HEK293T (cell line): ENCODE measurements around the gene RABGAP1L.

Experiments used
- CTCF ChIA-PET: fragments of 350-600 bp; formaldehyde crosslinking; extraction: SDS; loops from one replicate; lab custom pipeline; 2021; ENCODE audit warnings: antibody characterized with exemption, inconsistent platforms; lab: Yijun Ruan, JAX
- POLR2A ChIA-PET: fragments of 350-600 bp; formaldehyde crosslinking; extraction: SDS; loops from one replicate; lab custom pipeline; 2020; ENCODE audit warnings: antibody characterized with exemption, inconsistent platforms; lab: Yijun Ruan, JAX
- DNase-seq: peaks from one replicate; pipeline ENCODE4 v3.0.0; 2012; ENCODE audit warnings: mixed read lengths; ENCODE audit errors: extremely low spot score
- ARNT ChIP-seq: fragments of 450-650 bp; IDR thresholded peaks from 2 replicates; pipeline ENCODE4 v1.6.1; 2017; ENCODE audit warnings: mild to moderate bottlenecking
- BHLHE40 ChIP-seq: fragments of 450-650 bp; IDR thresholded peaks from 2 replicates; pipeline ENCODE4 v1.6.1; 2016; ENCODE audit warnings: mild to moderate bottlenecking, moderate library complexity, borderline replicate concordance
- CTBP1 ChIP-seq: fragments of 450-650 bp; IDR thresholded peaks from 2 replicates; pipeline ENCODE4 v1.6.1; 2016; ENCODE audit warnings: borderline replicate concordance
- ELF4 ChIP-seq: fragments of 450-650 bp; IDR thresholded peaks from 2 replicates; pipeline ENCODE4 v1.6.1; 2017; ENCODE audit warnings: antibody characterized with exemption
- FOXA1 ChIP-seq: fragments of 450-650 bp; IDR thresholded peaks from 2 replicates; pipeline ENCODE4 v1.6.1; 2016; ENCODE audit warnings: mild to moderate bottlenecking
- FOXK2 ChIP-seq: fragments of 450-650 bp; IDR thresholded peaks from 2 replicates; pipeline ENCODE4 v1.6.1; 2016; ENCODE audit warnings: mild to moderate bottlenecking
- FOXM1 ChIP-seq: fragments of 450-650 bp; IDR thresholded peaks from 2 replicates; pipeline ENCODE4 v1.6.1; 2017; ENCODE audit warnings: mild to moderate bottlenecking, borderline replicate concordance
- HDGF ChIP-seq: fragments of 450-650 bp; IDR thresholded peaks from 2 replicates; pipeline ENCODE4 v1.6.1; 2017; ENCODE audit warnings: antibody characterized with exemption, borderline replicate concordance
- L3MBTL2 ChIP-seq: fragments of 450-650 bp; conservative IDR thresholded peaks from 2 replicates; pipeline ENCODE4 v1.6.1; 2016; ENCODE audit warnings: mild to moderate bottlenecking
- LEF1 ChIP-seq: fragments of 450-650 bp; IDR thresholded peaks from 2 replicates; pipeline ENCODE4 v1.6.1; 2017; ENCODE audit warnings: mild to moderate bottlenecking, borderline replicate concordance
- NFRKB ChIP-seq: fragments of 450-650 bp; IDR thresholded peaks from 2 replicates; pipeline ENCODE4 v1.6.1; 2016; ENCODE audit warnings: mild to moderate bottlenecking, moderate library complexity
- PKNOX1 ChIP-seq: fragments of 450-650 bp; IDR thresholded peaks from 2 replicates; pipeline ENCODE4 v1.6.1; 2016
- SP1 ChIP-seq: fragments of 450-650 bp; IDR thresholded peaks from 2 replicates; pipeline ENCODE4 v1.6.1; 2017
- SUZ12 ChIP-seq: fragments of 450-650 bp; IDR thresholded peaks from 2 replicates; pipeline ENCODE4 v1.6.1; 2016; ENCODE audit warnings: mild to moderate bottlenecking
- TARDBP ChIP-seq: fragments of 450-650 bp; IDR thresholded peaks from 2 replicates; pipeline ENCODE4 v1.6.1; 2016
- ZNF384 ChIP-seq: fragments of 450-650 bp; IDR thresholded peaks from 2 replicates; pipeline ENCODE4 v1.6.1; 2016

Gene RABGAP1L

GRCh38 chr1:174916846-174917245, 757.5 kb downstream of the RABGAP1L start:
- CTCF ChIA-PET = no interaction called here
- POLR2A ChIA-PET = no interaction called here
- DNase-seq = no peak
- TF ChIP-seq SUZ12 (no peak), LEF1 (no peak), FOXK2 (no peak), FOXM1 (no peak), ZNF384 (no peak), FOXA1 (no peak), CTBP1 (no peak), BHLHE40 (no peak), SP1 (no peak), L3MBTL2 (no peak), TARDBP (no peak)

GRCh38 chr1:174920093-174920492, 760.8 kb downstream of the RABGAP1L start:
- POLR2A ChIA-PET = no interaction called here
- CTCF ChIA-PET = no interaction called here
- DNase-seq = no peak
- TF ChIP-seq ARNT = no peak
- TF ChIP-seq CTBP1 = no peak
- no peak for TF ChIP-seq FOXM1
- TF ChIP-seq FOXK2 = no peak
- no peak for TF ChIP-seq SUZ12
- no peak for TF ChIP-seq NFRKB
- TF ChIP-seq ELF4 = no peak
- TF ChIP-seq LEF1 = no peak
- no peak for TF ChIP-seq L3MBTL2
- TF ChIP-seq BHLHE40 = no peak
- no peak for TF ChIP-seq SP1
- TF ChIP-seq TARDBP = no peak

GRCh38 chr1:174922121-174922520, 762.8 kb downstream of the RABGAP1L start:
- DNase-seq = no peak
- CTCF ChIA-PET = no interaction called here
- POLR2A ChIA-PET = no interaction called here
- TF ChIP-seq ARNT (no peak), TARDBP (no peak), ZNF384 (no peak), SP1 (no peak), SUZ12 (no peak), FOXK2 (no peak), PKNOX1 (no peak), NFRKB (no peak), CTBP1 (no peak), BHLHE40 (no peak), ELF4 (no peak), HDGF (no peak), FOXA1 (no peak), LEF1 (no peak), L3MBTL2 (no peak), FOXM1 (no peak)

- POLR2A ChIA-PET = no interaction called here
- CTCF ChIA-PET = no interaction called here
- DNase-seq = no peak
- no peak for TF ChIP-seq FOXA1
- no peak for TF ChIP-seq FOXM1
- no peak for TF ChIP-seq SP1
- TF ChIP-seq PKNOX1 = no peak
- TF ChIP-seq HDGF = no peak
- no peak for TF ChIP-seq BHLHE40
- TF ChIP-seq ARNT = no peak
- TF ChIP-seq LEF1 = no peak
These were observed 764.5 kb downstream of the RABGAP1L start for GRCh38 chr1:174923820-174924219.

GRCh38 chr1:174928541-174928940, 769.2 kb downstream of the RABGAP1L start:
- POLR2A ChIA-PET = no interaction called here
- no peak for DNase-seq
- CTCF ChIA-PET = no interaction called here
- TF ChIP-seq TARDBP = no peak
- no peak for TF ChIP-seq ZNF384
- TF ChIP-seq ARNT = no peak
- TF ChIP-seq BHLHE40 = no peak
- no peak for TF ChIP-seq NFRKB
- TF ChIP-seq SUZ12 = no peak
- TF ChIP-seq ELF4 = no peak
- no peak for TF ChIP-seq FOXA1
- TF ChIP-seq SP1 = no peak
- TF ChIP-seq FOXK2 = no peak
- no peak for TF ChIP-seq PKNOX1
- TF ChIP-seq LEF1 = no peak
- no peak for TF ChIP-seq L3MBTL2
- TF ChIP-seq HDGF = no peak
- no peak for TF ChIP-seq CTBP1

- no peak for DNase-seq
- POLR2A ChIA-PET = no interaction called here
- TF ChIP-seq NFRKB = no peak
- no peak for TF ChIP-seq FOXA1
- no peak for TF ChIP-seq FOXK2
- TF ChIP-seq BHLHE40 = no peak
- TF ChIP-seq TARDBP = no peak
- no peak for TF ChIP-seq LEF1
- no peak for TF ChIP-seq ELF4
- TF ChIP-seq SP1 = no peak
- no peak for TF ChIP-seq PKNOX1
- no peak for TF ChIP-seq FOXM1
- TF ChIP-seq L3MBTL2 = no peak
- TF ChIP-seq HDGF = no peak
- TF ChIP-seq CTBP1 = no peak
- TF ChIP-seq SUZ12 = no peak
- no peak for TF ChIP-seq ZNF384
- no peak for TF ChIP-seq ARNT
- CTCF ChIA-PET = no interaction called here
These were observed 771.9 kb downstream of the RABGAP1L start for GRCh38 chr1:174931214-174931613.
